Measurements from ENCODE around the gene METTL6.
"Not testable (repeated sequence)": the region's sequence is repeated elsewhere in the genome, so short reads cannot be mapped to it uniquely, and the experiment has no call there.

Gene METTL6

DNA sequence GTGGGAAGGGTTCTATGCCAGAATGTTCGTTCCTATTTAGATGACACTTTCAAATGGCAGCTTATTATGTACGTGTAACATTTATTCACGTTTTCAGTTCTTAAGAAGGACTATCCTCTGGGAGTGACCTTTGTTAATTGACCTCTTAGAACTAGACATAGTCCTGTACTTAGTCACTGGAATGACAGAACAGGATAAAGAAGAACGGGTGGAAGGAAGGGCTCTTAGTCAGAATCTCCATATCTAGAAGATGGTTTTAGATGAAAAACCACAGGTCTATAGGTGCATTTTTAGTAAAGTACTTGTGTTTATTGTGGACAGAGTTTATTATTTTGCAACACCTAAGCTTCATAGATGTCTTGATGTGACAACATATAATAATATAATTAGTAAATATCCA lies 6.5 kb downstream of the METTL6 start:
- POLR2A ChIA-PET: no interaction called here
- TF ChIP-seq, protein P1, sequence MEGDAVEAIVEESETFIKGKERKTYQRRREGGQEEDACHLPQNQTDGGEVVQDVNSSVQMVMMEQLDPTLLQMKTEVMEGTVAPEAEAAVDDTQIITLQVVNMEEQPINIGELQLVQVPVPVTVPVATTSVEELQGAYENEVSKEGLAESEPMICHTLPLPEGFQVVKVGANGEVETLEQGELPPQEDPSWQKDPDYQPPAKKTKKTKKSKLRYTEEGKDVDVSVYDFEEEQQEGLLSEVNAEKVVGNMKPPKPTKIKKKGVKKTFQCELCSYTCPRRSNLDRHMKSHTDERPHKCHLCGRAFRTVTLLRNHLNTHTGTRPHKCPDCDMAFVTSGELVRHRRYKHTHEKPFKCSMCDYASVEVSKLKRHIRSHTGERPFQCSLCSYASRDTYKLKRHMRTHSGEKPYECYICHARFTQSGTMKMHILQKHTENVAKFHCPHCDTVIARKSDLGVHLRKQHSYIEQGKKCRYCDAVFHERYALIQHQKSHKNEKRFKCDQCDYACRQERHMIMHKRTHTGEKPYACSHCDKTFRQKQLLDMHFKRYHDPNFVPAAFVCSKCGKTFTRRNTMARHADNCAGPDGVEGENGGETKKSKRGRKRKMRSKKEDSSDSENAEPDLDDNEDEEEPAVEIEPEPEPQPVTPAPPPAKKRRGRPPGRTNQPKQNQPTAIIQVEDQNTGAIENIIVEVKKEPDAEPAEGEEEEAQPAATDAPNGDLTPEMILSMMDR (IDR thresholded peaks at IDR 0.05; ENCODE audit: insufficient read depth, low read length, missing control alignments): no peak
- CTCF ChIA-PET: interaction anchor here (1.1 to 1.9 kb wide), 3 partner anchors 14 to 153 kb away, joined by 3 to 10 read pairs (median 3); no protein-coding TSS in a partner anchor
- no peak overlapping the region for H3K4me3 ChIP-seq (ENCODE audit: low read depth, low read length)
- DNase-seq (ENCODE audit: low read depth, low spot score): no peak

DNA sequence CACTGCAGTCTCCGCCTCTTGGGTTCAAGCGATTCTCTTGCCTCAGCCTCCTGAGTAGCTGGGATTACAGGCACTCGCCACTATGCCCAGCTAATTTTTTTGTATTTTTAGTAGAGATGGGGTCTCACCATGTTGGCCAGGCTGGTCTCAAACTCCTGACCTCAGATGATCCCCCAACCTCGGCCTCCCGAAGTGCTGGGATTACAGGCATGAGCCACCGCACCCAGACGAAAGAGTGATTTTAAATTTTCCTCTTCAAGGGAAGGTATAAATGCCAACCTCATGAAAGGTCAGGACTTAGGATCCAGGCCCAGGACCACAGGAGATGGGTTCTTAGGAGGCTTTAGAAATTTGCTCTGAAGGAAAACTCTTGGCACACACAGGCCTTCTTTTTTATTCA lies 16.4 kb downstream of the METTL6 start:
- H3K4me3 ChIP-seq (ENCODE audit: low read depth, low read length); POLR2A ChIA-PET; DNase-seq (ENCODE audit: low read depth, low spot score): not testable (repeated sequence)
- CTCF ChIA-PET: interaction anchor here (11.3 kb wide), 1 partner anchor 144 kb away, joined by 409 read pairs; no protein-coding TSS in a partner anchor

DNA sequence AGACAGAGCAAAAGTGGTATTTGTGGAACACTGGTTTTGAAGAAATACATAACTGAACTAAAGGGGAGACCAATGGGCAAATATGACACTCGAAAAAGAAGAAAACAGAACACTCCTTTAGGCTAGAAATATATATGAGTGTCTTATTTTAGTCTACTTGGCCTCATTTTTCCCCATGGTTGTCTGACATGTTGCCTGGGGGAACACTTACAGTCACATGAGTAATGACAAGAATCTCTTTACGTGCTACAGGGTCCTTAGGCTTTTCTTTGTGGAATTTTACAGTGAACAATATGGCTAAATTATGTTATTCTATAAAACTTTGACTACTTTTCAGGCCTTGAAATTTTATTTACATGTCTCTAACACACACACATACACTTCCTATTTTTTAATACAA lies 17.6 kb downstream of the METTL6 start:
- CTCF ChIA-PET: interaction anchor here (11.3 kb wide), 1 partner anchor 142 kb away, joined by 409 read pairs; no protein-coding TSS in a partner anchor
- TF ChIP-seq, protein P1 (IDR thresholded peaks at IDR 0.05; ENCODE audit: insufficient read depth, low read length, missing control alignments): no peak
- POLR2A ChIA-PET: no interaction called here
- no peak overlapping the region for H3K4me3 ChIP-seq (ENCODE audit: low read depth, low read length)
- no peak for DNase-seq (ENCODE audit: low read depth, low spot score)

DNA sequence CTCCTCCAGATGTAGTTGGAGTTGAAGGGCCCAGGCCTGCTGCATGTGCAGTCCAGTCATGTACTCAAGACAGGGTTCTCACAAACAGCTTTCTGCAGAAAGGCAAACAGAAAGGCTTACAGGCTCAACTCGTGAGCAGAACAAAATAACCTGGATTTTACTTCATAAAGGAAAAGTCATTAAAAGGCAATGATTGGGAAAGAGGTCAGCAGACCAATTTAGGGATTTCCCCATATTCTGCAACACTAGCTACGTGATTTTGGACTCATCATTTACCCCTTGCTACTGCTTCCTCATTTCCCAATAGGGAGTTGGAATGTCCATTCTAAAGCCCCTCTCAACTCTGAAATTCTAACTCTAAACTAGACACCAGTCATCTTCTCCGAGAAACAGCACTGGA lies 18.1 kb downstream of the METTL6 start:
- ChIA-PET CTCF (interaction anchor here (3.2 to 11.3 kb wide), 2 partner anchors 142 to 207 kb away, joined by 32 to 409 read pairs; no protein-coding TSS in a partner anchor), POLR2A (no interaction called here)
- TF ChIP-seq, protein P1 (IDR thresholded peaks at IDR 0.05; ENCODE audit: insufficient read depth, low read length, missing control alignments): no peak
- DNase-seq (ENCODE audit: low read depth, low spot score): no peak
- no peak overlapping the region for H3K4me3 ChIP-seq (ENCODE audit: low read depth, low read length)

GRCh38 chr3:15405448-15406050 lies 21.8 kb downstream of the METTL6 start:
- TF ChIP-seq, protein P1 (IDR thresholded peaks at IDR 0.05; ENCODE audit: insufficient read depth, low read length, missing control alignments): peak; percentile 48
- DNase-seq (ENCODE audit: low read depth, low spot score): no peak
- ChIA-PET CTCF (interaction anchor here (0.6 to 11.3 kb wide), 58 partner anchors 8 to 332 kb away, joined by 3 to 409 read pairs (median 4); partner anchors contain the start of genes CAPN7 and SH3BP5), POLR2A (no interaction called here)
- H3K4me3 ChIP-seq (ENCODE audit: low read depth, low read length): no peak overlapping the region

DNA sequence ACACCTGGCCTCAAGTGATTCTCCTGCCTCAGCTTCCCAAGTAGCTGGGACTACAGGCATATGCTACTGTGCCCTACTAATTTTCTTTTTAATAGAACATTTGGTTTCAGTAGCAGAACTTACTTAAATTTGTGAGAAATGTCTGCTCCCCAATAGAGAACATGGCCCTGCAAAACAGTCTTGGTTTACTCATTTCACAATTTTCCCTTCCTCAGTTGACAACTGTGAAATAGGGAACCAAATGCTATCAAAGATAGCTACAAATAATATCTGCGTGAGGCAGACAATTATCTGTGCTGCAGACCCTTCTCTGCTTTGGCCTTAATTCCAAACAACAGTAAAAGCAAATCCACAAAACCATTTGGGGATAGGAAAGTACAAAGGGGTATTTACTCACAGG lies 22.6 kb downstream of the METTL6 start:
- H3K4me3 ChIP-seq (ENCODE audit: low read depth, low read length): no peak overlapping the region
- no peak for DNase-seq (ENCODE audit: low read depth, low spot score)
- CTCF ChIA-PET: interaction anchor here (0.7 to 11.3 kb wide), 52 partner anchors 8 to 331 kb away, joined by 3 to 409 read pairs (median 4); partner anchors contain the start of genes CAPN7 and SH3BP5
- TF ChIP-seq, protein P1 (IDR thresholded peaks at IDR 0.05; ENCODE audit: insufficient read depth, low read length, missing control alignments): no peak
- POLR2A ChIA-PET: no interaction called here
